HG03135 (cell line): Measurements from ENCODE around the gene SCMH1.

Experiments used
- ATAC-seq: cut with Tn5 transposase; IDR thresholded peaks from one replicate; pipeline ENCODE4 v1.9.1; 2021; ENCODE audit warnings: mild to moderate bottlenecking, moderate library complexity; ENCODE audit not compliant: unreplicated experiment

Gene SCMH1

GRCh38 chr1:41241749-41242341 is at the start of gene SCMH1:
Gene SCMH1 (minus strand): TSS chr1:41242306. CDS start chr1:41186133, 56,173 bp downstream.
- peak; percentile 32 for ATAC-seq

GRCh38 chr1:41291195-41291594 is 49.1 kb upstream of the SCMH1 start:
- no peak for ATAC-seq

GRCh38 chr1:41289196-41289595 is 47.1 kb upstream of the SCMH1 start:
- ATAC-seq, result no peak

DNA sequence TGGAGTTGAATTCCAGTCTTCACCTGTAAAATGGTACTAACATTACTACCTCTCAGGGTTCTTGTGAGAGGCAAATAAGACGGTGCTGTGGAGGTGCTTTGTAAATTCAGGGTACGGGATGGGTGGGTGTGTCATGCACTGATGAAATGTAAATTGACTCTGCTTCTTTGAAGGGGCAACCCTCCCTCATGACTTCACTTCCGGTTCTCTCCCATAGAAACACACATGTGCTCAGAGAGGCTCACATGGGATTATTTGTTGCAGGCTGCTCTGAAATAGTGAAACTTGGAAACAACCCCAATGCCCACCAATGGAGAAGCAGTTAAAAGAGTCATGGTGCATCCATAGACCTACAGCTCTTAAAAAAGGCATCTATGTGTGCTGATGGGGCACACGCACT is 44.9 kb upstream of the SCMH1 start:
- no peak for ATAC-seq

GRCh38 chr1:41286486-41286885 is 44.4 kb upstream of the SCMH1 start:
- ATAC-seq, result no peak

DNA sequence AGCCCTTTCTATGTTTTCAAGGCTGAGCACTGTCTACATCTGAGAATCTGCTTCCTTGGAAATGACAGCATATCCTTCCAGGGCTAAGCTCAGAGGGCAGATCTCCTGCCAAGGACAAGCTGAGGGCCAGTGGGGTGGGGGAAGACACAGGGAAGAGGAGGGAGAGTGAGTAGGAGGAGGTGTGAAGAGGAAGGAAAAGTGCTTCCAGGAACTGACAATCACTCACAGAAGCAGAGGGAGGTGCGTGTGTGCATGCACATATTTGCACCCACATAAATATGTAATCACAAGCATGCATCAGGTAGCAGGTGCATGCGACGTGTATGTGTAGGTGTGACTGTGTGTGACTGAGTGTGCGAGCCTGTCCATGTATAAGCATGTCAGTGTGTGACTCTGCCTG is 43.7 kb upstream of the SCMH1 start:
- no peak for ATAC-seq

DNA sequence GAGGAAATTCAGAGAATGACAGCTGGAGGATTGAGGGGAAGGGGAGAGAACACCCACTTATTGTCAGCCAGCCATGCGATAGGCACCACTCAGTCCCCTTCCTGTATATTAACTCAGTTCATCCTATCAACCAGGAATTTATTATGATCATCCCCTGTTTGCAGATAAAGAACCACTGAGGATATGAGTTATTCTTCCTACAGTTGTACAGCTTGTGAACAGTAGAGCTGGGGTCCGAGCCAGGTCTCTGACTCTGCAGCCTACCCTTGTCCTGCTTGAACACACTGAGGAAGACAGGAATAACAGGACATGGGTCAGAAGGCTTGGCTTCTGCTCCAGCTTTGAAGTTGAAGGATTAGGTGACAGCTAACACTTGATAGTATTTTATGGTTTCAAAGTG is 42.0 kb upstream of the SCMH1 start:
- no peak for ATAC-seq

DNA sequence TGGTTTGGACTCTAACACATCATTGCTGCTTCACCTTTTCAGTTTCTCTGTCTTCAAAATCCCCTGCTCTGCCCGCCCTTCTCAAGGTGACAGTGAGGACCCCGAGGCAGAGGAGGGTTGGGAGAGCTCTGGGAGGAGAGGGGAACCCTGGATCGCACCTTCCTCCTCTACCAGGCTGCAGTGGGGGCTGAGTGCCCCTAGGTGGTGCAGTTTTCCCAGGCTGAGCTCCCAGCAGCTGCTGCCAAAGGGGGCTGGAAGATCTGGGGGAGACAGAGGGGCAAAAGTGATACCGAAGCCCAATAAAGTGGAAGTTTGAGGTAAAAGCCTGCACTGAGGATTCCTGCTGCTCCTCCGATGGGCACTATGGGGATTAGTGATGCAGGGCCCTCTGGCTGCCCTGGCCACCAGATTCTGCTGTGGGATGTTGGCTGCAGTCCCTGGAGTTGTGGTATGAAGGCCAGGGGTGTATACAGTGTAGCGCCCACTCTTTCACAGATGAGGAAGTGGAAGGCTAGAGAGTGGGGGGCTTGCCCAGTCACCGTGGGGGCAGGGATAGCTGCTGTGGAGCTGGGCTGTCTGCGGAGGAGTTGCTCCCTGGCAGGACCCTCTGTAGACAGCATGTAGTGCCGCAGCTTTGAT is 40.7 kb upstream of the SCMH1 start:
- ATAC-seq, result no peak

GRCh38 chr1:41281334-41281733 is 39.2 kb upstream of the SCMH1 start:
- ATAC-seq, result no peak

DNA sequence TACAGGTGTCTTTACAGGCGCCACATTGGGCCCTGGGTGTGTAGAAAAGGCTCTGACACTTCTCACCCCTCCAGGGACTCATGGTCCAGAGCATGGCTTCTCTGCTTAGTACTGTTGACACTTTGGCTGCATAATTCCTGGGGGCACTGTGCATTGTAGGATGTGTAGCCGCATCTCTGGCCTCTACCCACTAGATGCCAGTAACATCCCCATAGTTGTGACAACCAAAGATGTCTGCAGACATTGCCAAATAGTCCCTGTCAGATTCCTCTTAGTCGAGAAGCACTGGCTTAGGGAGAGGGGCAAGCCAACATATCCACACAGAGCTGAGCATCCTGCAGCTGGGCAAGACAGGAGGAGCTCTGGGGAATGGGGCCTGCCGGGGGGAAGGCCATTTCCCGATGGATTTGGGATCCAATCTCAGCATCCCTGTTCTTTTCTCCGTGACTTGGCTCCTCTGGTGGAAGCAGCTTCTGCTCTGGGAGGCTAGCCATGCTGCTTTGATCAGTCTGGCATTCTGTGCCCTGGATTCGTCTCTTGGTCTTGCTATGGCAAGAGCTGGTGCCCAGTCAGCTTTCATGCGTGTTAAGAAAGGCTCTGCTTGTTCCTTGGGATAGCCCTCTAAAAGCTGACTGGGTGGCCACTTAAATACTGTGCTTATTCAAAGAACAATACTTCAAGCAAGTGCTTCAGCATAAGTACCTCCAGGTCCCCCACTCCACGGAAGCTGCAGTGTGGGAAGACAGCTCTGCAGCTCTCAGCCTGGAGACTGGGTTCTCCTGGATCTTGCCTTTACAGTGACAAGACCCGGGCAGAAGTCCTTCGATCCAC is 38.3 kb upstream of the SCMH1 start:
- ATAC-seq, result no peak

GRCh38 chr1:41278076-41278475 is 36.0 kb upstream of the SCMH1 start:
- ATAC-seq, result no peak

DNA sequence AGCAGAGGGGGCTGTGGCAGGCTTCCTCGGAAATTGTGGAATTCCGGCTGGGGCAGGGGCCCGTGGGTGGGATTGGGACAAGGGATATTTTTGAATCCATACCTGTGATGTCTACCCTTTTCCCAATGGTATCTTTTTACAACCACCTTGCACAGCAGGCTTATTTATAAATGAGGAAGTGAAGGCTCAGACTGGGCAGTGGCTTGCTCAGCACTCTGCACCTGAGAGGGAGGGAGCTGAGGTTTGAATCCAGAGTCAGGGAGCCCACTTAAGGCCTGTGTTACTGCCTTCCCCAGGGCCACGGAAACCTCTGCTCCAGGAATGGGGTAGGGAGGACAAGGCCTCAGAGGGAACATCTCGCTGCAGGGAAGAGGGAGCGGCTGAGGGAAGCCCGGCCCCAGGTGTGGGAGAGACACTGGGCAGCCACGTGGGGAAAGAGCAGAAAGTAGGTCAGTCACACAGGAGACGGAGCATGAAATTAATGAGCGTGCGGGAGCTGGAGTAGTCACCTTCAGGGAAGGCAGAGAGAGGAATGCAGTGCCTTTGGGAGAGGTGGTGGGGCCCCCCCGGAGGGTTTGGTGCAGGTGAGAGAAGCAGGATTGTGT is 35.4 kb upstream of the SCMH1 start:
- ATAC-seq, result no peak

DNA sequence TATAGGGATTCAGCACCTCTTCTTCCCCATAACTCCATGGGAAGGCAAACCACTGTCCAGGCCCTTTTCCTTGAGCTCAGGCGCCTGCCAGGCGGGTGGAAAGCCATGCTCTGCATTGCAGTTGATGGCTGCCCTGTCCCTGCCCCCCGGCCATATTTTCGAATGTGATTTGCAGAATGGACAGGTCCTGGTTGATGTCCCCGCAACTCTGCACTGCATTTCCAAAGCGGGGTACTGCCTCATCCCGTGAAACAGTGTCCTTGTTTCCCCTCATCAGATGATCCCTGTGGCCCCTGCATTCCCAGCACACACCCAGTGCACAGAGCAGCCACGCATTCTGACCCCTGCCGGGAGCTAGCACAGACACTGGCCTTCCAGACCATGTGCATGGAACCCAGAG is 33.7 kb upstream of the SCMH1 start:
- no peak for ATAC-seq

DNA sequence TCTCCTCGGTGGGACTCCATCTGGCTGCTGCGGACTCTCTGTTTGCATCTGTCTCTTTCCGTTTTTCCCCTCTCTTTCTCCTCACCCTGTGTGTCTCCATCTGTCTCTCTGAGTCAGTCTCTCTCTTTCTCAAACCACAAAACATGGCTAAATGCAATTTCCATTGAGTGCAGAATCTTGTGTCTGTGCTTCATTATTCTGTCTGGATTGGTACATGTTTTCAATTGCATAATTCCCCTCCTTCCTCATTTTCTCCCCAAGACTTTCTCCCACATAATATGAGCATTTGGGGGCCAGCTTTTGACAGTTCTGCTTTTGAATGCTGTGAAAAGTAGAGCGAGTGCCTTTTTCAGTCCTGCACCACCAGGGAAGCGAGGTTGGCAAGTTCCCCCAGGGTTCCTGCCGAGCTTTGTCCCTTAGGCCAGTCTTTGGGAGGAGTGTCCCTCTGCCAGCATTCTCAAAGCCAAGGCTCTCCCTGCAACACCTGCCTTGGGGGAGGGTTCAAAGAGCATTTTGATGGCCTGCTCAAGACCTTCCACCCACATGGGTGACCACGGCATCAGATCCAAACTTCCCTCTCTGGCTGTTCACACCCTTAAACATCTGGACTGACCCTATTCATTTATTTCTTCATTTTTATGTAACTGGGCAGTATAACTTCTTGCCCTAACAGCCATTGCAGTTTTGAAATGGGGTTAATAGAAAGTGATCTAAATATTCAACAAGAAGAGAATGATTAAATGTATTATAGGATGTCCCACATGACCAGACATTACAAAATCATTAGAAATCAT is 32.8 kb upstream of the SCMH1 start:
- ATAC-seq, result no peak

- no peak for ATAC-seq
Measured at GRCh38 chr1:41272601-41273000, 30.5 kb upstream of the SCMH1 start.

GRCh38 chr1:41268154-41268770 is 26.2 kb upstream of the SCMH1 start:
- no peak for ATAC-seq

DNA sequence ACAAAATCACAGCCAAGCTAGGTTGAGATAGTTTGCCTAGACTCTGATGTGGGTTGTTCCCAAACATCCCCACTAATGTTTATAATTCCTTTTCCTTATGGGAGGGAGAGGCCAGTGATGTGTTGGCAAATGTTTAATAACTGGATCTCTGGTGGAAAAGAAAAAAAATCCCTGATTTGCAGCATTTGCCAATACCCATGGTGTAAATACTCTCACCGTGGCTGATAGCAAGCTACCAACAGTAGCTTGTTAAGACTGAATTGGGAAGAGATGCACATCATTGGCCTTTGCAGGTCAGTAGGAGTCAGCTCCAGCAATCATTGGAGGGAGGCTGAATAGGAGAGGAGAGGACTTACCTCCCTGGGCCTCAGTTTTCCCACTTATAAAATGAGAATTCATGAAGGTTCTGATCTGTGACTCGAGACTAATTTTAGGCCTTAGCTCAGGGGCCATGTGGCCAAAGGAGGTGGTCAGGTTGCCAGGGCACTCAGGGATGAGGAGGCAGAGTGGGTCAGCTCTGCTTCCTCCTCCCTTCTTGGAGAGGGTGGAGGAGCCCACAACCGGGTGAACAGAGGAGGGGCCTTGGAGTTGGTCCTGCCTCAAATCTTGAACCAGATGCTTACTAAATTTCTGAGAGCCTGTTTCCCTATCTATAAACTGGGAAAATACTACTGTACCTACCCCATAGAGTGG is 20.0 kb upstream of the SCMH1 start:
- no peak for ATAC-seq

DNA sequence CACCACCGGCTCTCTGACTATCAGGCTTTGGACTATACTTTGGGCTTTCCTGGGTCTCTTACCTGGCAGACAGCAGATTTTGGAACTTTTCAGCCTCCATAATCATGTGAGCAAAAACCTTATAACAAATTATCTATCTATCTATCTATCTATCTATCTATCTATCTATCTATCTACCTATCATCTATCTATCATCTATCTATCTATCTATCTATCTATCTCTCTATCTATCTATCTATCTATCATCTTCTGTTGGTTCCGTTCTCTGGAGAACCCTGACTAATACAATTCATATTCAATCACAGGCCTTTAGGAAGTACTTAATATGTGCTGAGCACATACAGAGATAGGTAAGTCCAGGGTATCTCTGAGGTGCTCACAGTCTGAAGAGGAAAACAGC is 18.7 kb upstream of the SCMH1 start:
- no peak for ATAC-seq

DNA sequence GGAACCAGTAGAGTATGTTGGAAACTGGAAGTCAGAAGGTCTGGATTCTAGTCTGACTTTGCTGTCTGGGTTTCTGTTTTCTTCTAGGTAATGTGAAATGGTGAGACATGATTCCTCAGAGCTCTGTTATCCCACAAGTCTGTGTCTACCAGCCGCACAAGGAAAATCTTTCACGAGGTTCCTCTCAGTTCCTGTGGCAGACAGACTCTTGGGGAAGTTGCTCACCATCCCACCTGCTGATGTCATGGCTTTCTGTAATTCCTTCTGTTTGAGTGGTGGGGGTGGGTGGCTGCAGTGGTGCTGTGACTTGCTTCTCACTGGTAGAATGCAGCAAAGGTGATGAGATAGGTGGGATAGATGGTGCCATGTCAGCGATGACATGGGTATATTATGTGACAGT is 17.1 kb upstream of the SCMH1 start:
- ATAC-seq, result no peak

DNA sequence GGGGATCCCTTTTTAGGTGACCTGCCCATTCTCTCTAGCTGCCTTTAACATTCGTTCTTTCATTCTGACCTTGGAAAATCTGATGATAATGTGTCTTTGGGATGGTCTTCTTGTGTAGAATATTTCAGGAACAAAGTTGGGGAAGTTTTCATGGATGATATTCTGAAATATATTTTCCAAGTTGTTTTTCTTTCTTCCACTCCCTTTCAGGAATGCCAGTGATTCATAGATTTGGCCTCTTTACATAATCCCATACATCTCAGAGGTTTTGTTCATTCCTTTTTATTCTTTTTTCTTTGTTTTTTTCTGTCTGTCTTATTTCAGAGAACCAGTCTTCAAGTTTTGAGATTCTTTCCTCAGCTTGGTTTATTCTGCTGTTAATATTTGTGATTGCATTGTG is 13.9 kb upstream of the SCMH1 start:
- ATAC-seq, result no peak
